MM.1S (cell line): Measurements from ENCODE around the gene DDX27.

ENCODE experiments used
- DNase-seq: peaks from one replicate; pipeline ENCODE4 v3.0.0-alpha.2; 2015
- H2AFZ ChIP-seq: fragments of 300-600 bp; sonication (generic); 2 replicates; pipeline ENCODE4 v1.6.0; 2016; ENCODE audit warnings: antibody characterized with exemption, low read length
- H3F3A ChIP-seq: fragments of 300-600 bp; sonication (generic); 2 replicates; pipeline ENCODE4 v1.6.1; 2016; ENCODE audit warnings: mild to moderate bottlenecking, antibody characterized with exemption, low read length, moderate library complexity, mixed read lengths; ENCODE audit not compliant: insufficient read depth
- H3K27ac ChIP-seq: fragments of 300-600 bp; sonication (generic); 2 replicates; pipeline ENCODE4 v1.5.1; 2016; ENCODE audit warnings: mild to moderate bottlenecking, low read length
- H3K27me3 ChIP-seq: fragments of 300-600 bp; sonication (generic); replicated peaks from 2 replicates; pipeline ENCODE4 v1.6.0; 2016; ENCODE audit warnings: low read length; ENCODE audit not compliant: insufficient read depth
- H3K36me3 ChIP-seq: fragments of 300-600 bp; sonication (generic); replicated peaks from 2 replicates; pipeline ENCODE4 v1.6.1; 2016; ENCODE audit warnings: mild to moderate bottlenecking, low read length, mixed read lengths; ENCODE audit not compliant: insufficient read depth
- H3K4me1 ChIP-seq: fragments of 300-600 bp; sonication (generic); 2 replicates; pipeline ENCODE4 v1.6.1; 2016; ENCODE audit warnings: low read length, mixed read lengths
- H3K4me2 ChIP-seq: fragments of 300-600 bp; sonication (generic); 2 replicates; pipeline ENCODE4 v1.6.0; 2016; ENCODE audit warnings: low read depth, low read length
- H3K4me3 ChIP-seq: fragments of 300-600 bp; sonication (generic); 2 replicates; pipeline ENCODE4 v1.5.1; 2016; ENCODE audit warnings: low read length, mixed read lengths
- H3K79me2 ChIP-seq: fragments of 300-600 bp; sonication (generic); 2 replicates; pipeline ENCODE4 v1.6.1; 2016; ENCODE audit warnings: mixed run types, low read length, mixed read lengths
- H3K9ac ChIP-seq: fragments of 300-600 bp; sonication (generic); 2 replicates; pipeline ENCODE4 v1.6.1; 2016; ENCODE audit warnings: low read length, mixed read lengths
- H3K9me2 ChIP-seq: fragments of 300-600 bp; sonication (generic); replicated peaks from 2 replicates; pipeline ENCODE4 v1.6.1; 2016; ENCODE audit warnings: mild to moderate bottlenecking, low read length, mixed read lengths; ENCODE audit not compliant: insufficient read depth
- H3K9me3 ChIP-seq: fragments of 300-600 bp; sonication (generic); replicated peaks from 2 replicates; pipeline ENCODE4 v1.6.1; 2016; ENCODE audit warnings: mild to moderate bottlenecking, low read length, mixed read lengths; ENCODE audit not compliant: insufficient read depth
- H4K20me1 ChIP-seq: fragments of 300-600 bp; sonication (generic); 2 replicates; pipeline ENCODE4 v1.6.1; 2016; ENCODE audit warnings: mild to moderate bottlenecking, low read length, moderate library complexity, mixed read lengths; ENCODE audit not compliant: insufficient read depth
- EZH2 ChIP-seq: fragments of 300-600 bp; sonication (generic); optimal IDR thresholded peaks from 2 replicates; pipeline ENCODE3; 2017; ENCODE audit warnings: low read depth, mild to moderate bottlenecking, antibody characterized with exemption, low read length, mixed read lengths
- EZH2phosphoT487 ChIP-seq: fragments of 300-600 bp; sonication (generic); IDR thresholded peaks from 2 replicates; pipeline ENCODE4 v1.6.1; 2018; ENCODE audit warnings: antibody characterized with exemption, low read length
- TF ChIP-seq, protein P1 (sequence below): fragments of 300-600 bp; sonication (generic); IDR thresholded peaks from 2 replicates; pipeline ENCODE4 v1.5.1; 2016; ENCODE audit warnings: antibody characterized with exemption, low read length, mixed read lengths

Gene DDX27

DNA sequence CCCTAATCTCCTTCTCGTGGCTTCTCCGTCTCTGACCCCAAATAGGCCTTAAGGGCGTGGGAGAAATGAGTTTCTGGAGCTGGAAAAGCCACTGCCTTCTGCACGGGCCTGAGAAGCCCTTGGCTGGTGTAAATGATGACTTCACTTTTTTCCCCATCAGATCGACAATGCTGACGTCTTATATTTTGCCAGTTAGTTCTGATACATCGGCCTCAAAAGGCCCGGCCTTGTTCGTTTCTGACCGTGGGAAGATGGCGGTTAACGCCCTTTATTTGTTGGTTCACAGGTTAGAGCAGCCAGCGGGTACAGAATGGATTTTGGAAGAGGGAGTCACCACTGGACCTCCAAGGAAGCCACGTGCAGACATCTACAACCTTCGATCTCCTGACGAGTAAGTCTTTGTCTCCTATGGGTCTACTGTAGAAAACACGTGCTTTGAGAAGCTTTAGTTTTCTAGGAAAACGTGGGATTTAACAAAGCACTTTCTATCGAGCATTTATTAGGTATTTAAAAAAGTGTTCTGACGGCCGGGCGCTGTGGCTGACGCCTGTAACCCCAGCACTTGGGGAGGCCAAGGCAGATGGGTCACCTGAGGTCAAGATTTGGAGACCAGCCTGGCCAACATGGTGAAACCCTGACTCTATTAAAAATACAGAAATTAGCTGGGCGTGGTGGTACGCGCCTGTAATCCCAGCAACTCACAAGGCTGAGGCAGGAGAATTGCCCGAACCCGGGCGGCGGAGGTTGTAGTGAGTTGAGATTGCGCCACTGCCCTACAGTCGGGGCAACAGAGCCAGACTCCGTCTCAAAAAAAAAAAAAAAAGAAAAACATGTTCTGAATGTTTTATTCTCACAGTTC, 59.8 kb downstream of the DDX27 start:
- no peak for TF ChIP-seq EZH2phosphoT487
- TF ChIP-seq, protein P1, sequence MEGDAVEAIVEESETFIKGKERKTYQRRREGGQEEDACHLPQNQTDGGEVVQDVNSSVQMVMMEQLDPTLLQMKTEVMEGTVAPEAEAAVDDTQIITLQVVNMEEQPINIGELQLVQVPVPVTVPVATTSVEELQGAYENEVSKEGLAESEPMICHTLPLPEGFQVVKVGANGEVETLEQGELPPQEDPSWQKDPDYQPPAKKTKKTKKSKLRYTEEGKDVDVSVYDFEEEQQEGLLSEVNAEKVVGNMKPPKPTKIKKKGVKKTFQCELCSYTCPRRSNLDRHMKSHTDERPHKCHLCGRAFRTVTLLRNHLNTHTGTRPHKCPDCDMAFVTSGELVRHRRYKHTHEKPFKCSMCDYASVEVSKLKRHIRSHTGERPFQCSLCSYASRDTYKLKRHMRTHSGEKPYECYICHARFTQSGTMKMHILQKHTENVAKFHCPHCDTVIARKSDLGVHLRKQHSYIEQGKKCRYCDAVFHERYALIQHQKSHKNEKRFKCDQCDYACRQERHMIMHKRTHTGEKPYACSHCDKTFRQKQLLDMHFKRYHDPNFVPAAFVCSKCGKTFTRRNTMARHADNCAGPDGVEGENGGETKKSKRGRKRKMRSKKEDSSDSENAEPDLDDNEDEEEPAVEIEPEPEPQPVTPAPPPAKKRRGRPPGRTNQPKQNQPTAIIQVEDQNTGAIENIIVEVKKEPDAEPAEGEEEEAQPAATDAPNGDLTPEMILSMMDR = no peak
- TF ChIP-seq EZH2 = no peak
- peaks cover 33% of the 10 kb centered on the region for H3F3A ChIP-seq

DNA sequence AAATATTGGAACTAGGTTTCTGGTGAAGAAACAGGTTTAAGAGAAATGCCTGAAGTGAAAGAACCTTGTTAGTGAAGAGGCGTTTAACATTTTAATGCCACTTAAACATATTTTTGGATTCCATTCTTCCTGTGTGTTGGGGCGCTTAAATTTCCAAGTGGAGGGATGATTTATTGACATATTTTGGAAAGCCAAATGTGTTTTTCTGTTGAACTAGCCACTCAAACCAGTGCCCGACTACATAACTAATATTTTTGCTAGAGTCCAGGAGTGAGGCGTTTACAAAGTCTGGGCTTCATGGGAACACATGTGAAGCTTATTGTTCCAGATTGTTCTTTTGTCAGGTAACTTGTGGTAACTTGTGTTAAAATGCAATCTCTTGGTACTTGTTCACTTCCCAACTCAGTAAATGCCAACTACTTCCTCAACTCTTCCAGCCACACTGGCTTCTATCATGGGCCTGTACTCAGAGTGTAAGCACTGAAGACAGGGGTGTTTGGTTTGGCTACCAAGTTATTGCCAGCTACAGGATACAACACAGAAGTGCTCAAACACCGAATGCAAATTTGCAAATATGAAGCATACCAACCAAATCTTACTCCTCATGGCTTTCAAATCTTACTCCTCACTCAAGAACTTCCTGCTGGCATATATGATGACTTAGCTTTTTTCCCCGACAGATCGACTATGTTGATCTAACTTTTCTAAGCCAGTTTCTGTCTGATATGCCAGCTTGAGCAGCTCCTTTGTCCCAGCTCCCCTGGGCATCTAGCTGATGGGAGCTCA, 60.7 kb downstream of the DDX27 start:
- no peaks in the 10 kb centered on the region for H3K9me3 ChIP-seq
- peaks cover 53% of the 10 kb centered on the region for H3K36me3 ChIP-seq
- H3K9me2 ChIP-seq = no peaks in the 10 kb centered on the region
- peaks cover 23% of the 10 kb centered on the region for H3K4me1 ChIP-seq
- 0 out of 2 replicates have a peak, but pooled peaks cover 13% of the 10 kb centered on the region for H4K20me1 ChIP-seq
- peak overlapping the region; percentile 93; the same call in 1 of the 2 replicates for H3K4me3 ChIP-seq
- H3K9ac ChIP-seq = no peak overlapping the region
- DNase-seq = no peak
- peaks cover 33% of the 10 kb centered on the region for H3F3A ChIP-seq
- H3K27ac ChIP-seq = no peak overlapping the region
- peak overlapping the region; percentile 86; the same call in 1 of the 2 replicates for H3K4me2 ChIP-seq
- H3K79me2 ChIP-seq = peaks cover 75% of the 10 kb centered on the region
- no peaks in the 10 kb centered on the region for H3K27me3 ChIP-seq
- H2AFZ ChIP-seq = no peak overlapping the region
- no peak for TF ChIP-seq EZH2phosphoT487
- TF ChIP-seq, protein P1 = no peak
- no peak for TF ChIP-seq EZH2

More for the DNA sequence above, 59.8 kb downstream of the DDX27 start:
- H4K20me1 ChIP-seq = 0 out of 2 replicates have a peak, but pooled peaks cover 11% of the 10 kb centered on the region
- peak; percentile 27 for DNase-seq
- H3K27ac ChIP-seq = peak overlapping the region; percentile 78; the same call in 1 of the 2 replicates
- peak overlapping the region; percentile 86 for H3K4me2 ChIP-seq
- H3K9ac ChIP-seq = peak overlapping the region; percentile 69
- peaks cover 67% of the 10 kb centered on the region for H3K79me2 ChIP-seq
- H2AFZ ChIP-seq = peak overlapping the region; percentile 29; the same call in 1 of the 2 replicates
- H3K4me3 ChIP-seq = peak overlapping the region; percentile 93
- no peaks in the 10 kb centered on the region for H3K27me3 ChIP-seq
- no peaks in the 10 kb centered on the region for H3K9me3 ChIP-seq
- peaks cover 23% of the 10 kb centered on the region for H3K4me1 ChIP-seq
- H3K36me3 ChIP-seq = peaks cover 51% of the 10 kb centered on the region
- no peaks in the 10 kb centered on the region for H3K9me2 ChIP-seq

DNA sequence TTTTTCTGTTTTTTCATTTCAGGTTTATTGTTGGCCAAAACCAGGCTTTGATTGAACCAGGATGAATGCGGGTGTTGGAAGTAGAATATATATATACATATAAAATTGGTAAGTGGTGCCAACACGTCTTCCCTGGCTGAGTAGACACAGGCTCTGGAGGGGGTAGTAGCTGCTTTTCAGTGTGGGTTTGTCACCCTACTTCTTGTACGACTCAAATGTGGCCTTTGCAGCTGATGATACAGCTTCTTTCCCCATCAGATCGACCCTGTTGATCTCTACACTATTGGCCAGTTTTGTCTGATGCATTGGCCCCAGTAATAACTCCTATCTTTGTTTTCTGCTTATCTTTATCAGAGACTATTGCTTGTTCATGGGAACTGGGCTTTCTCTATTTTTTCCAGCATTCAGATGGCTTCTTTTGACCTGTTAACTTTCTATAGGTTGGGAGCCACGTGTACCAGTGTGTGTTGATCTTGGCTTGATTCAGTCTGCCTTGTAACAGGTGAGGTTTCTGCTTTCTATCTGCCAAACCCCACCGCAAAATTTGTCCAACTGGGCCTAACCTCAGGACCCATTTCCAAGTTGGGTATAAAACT, 61.3 kb downstream of the DDX27 start:
- H3K4me2 ChIP-seq = peak overlapping the region; percentile 86; the same call in 1 of the 2 replicates
- H3K9me2 ChIP-seq = no peaks in the 10 kb centered on the region
- no peak for DNase-seq
- no peak overlapping the region for H3K27ac ChIP-seq
- peaks cover 37% of the 10 kb centered on the region for H3F3A ChIP-seq
- peaks cover 82% of the 10 kb centered on the region for H3K79me2 ChIP-seq
- peaks cover 23% of the 10 kb centered on the region for H3K4me1 ChIP-seq
- no peaks in the 10 kb centered on the region for H3K9me3 ChIP-seq
- no peak overlapping the region for H3K4me3 ChIP-seq
- TF ChIP-seq, protein P1 = no peak
- no peak for TF ChIP-seq EZH2phosphoT487
- no peak for TF ChIP-seq EZH2
- H3K36me3 ChIP-seq = peaks cover 59% of the 10 kb centered on the region
- H2AFZ ChIP-seq = no peak overlapping the region
- 0 out of 2 replicates have a peak, but pooled peaks cover 20% of the 10 kb centered on the region for H4K20me1 ChIP-seq
- H3K9ac ChIP-seq = no peak overlapping the region
- no peaks in the 10 kb centered on the region for H3K27me3 ChIP-seq
